DOHH2 (cell line): ENCODE measurements around the gene CALHM1.

Source experiments
- CTCF ChIP-seq: fragments of 200-600 bp; sonication (generic); IDR thresholded peaks from one replicate; pipeline ENCODE4 v1.5.1; 2014; ENCODE audit warnings: antibody characterized with exemption, mild to moderate bottlenecking, low read depth, low read length; ENCODE audit not compliant: poor library complexity, severe bottlenecking
- EZH2phosphoT487 ChIP-seq: fragments of 200-600 bp; sonication (generic); IDR thresholded peaks from 2 replicates; pipeline ENCODE4 v1.6.1; 2017; ENCODE audit warnings: borderline replicate concordance, mild to moderate bottlenecking, antibody characterized with exemption, low read length, moderate library complexity, mixed read lengths

GRCh38 chr10:103497161-103497915 is 38.6 kb upstream of the CALHM1 start:
- TF ChIP-seq CTCF: no peak
- no peak for TF ChIP-seq EZH2phosphoT487
